ENCODE results near the gene UFD1. TPM values are rescaled to one million over a fixed set of nuclear protein-coding genes. Genes with fewer than 3 reads are reported as not detected.

UFD1 gene
- total and polyA plus RNA-seq, 9 of the 15 experiments (the other 6 are each of a cell fraction or from before 2014, with no cell fraction given) = 238 to 645 (median 363) TPM

- no peak overlapping the region for H2AFZ ChIP-seq (ENCODE audit: low read depth, low read length)
- no peak overlapping the region for H3K4me2 ChIP-seq (ENCODE audit: insufficient read depth, low read length)
- H4K20me1 ChIP-seq (replicated peaks; ENCODE audit: control insufficient read depth, insufficient read depth, low read length) = peaks cover 18% of the 10 kb centered on the region
- peak overlapping the region in 1 of 2 experiments; percentile 1; a peak in 1 of 4 replicates for H3K9ac ChIP-seq (ENCODE audit: insufficient read depth in 1 of 2, low read depth in 2 of 2, low read length in 2 of 2)
- H3K4me3 ChIP-seq = no peak overlapping the region
- H3K9me3 ChIP-seq (replicated peaks; ENCODE audit: control insufficient read depth, insufficient read depth, low read depth, low read length) = no peaks in the 10 kb centered on the region
- intact Hi-C loops (cut with micrococcal nuclease) = no loop called here
- in situ Hi-C loops (cut with MboI) = no loop called here
- no peaks in the 10 kb centered on the region for H3K9me1 ChIP-seq (ENCODE audit: control insufficient read depth, insufficient read depth, low read length)
- POLR2A ChIA-PET = interaction anchor here (0.6 to 2.8 kb wide), 8 partner anchors 8 to 565 kb away, joined by 3 to 22 read pairs (median 4); no protein-coding TSS in a partner anchor
- H3K27ac ChIP-seq (ENCODE audit: extremely low read depth, low read depth, low read length) = no peak overlapping the region
- WGBS (ENCODE audit: insufficient coverage, low coverage, missing lambda C conversion rate) = 89% methylated on average over 9 of the region's 9 CpGs
- no TSS peak for BruUV-seq (replicated peaks)
- H3K4me1 ChIP-seq (replicated peaks in 1 of 2; ENCODE audit: control insufficient read depth in 2 of 2, insufficient read depth in 2 of 2, low read length in 2 of 2) = peaks cover 0 to 48% of the 10 kb centered on the region in 2 experiments; a peak in 3 of 5 replicates
- ATAC-seq (peak; percentile 1), FAIRE-seq (no peak), DNase-seq (ENCODE audit: extremely low read depth in 1 of 4, low spot score in 3 of 4) (peak in 2 of 4 experiments; percentile 52 to 63)
- CTCF ChIA-PET (ENCODE audit: low intra/inter-chr PET ratio) = no interaction called here
- H3K36me3 ChIP-seq (ENCODE audit: control insufficient read depth, insufficient read depth, low read length) = peaks cover 49% of the 10 kb centered on the region; the same call in 2 of the 3 replicates
- peaks cover 13 to 17% of the 10 kb centered on the region in 2 experiments; a peak in 4 of 5 replicates for H3K27me3 ChIP-seq (ENCODE audit: control insufficient read depth in 2 of 2, insufficient read depth in 2 of 2, low read length in 2 of 2)
- H3K79me2 ChIP-seq (ENCODE audit: control insufficient read depth, insufficient read depth, low read length) = no peaks in the 10 kb centered on the region
- TF ChIP-seq PREB (CRISPR knock-in tag; IDR thresholded peaks at IDR 0.05) (no peak), ZNF146 (CRISPR knock-in tag; IDR thresholded peaks at IDR 0.05; ENCODE audit: unreplicated experiment) (peak; percentile 23), ZNF217 (CRISPR knock-in tag; IDR thresholded peaks at IDR 0.05) (no peak), BRD9 (IDR thresholded peaks at IDR 0.05; ENCODE audit: low read depth, partially characterized antibody) (no peak), ZNF589 (CRISPR knock-in tag; IDR thresholded peaks at IDR 0.05; ENCODE audit: low read depth) (no peak), MXI1 (IDR thresholded peaks at IDR 0.05; ENCODE audit: low read depth, low read length) (no peak), ZNF668 (CRISPR knock-in tag; IDR thresholded peaks at IDR 0.05) (no peak), POLR2AphosphoS2 (IDR thresholded peaks at IDR 0.05; ENCODE audit: low read length) (peak; percentile 15; the same call in 1 of the 2 replicates), ZKSCAN8 (CRISPR knock-in tag; IDR thresholded peaks at IDR 0.05) (no peak), PCBP2 (IDR thresholded peaks at IDR 0.05; ENCODE audit: low read depth, low read length, poor library complexity, severe bottlenecking) (no peak), HNRNPUL1 (IDR thresholded peaks at IDR 0.05; ENCODE audit: low read length) (0 out of 2 replicates have a peak, but pooled peaks have one; percentile 76), ZFPM2 (CRISPR knock-in tag; IDR thresholded peaks at IDR 0.05) (no peak), DDX20 (tag; IDR thresholded peaks at IDR 0.05; ENCODE audit: low read depth) (no peak), ELF1 (tag; IDR thresholded peaks at IDR 0.05) (no peak), SNRNP70 (optimal IDR thresholded peaks at IDR 0.05; ENCODE audit: low read depth, low read length) (no peak), FOSL1 (tag; conservative IDR thresholded peaks at IDR 0.05) (no peak), EHMT2 (IDR thresholded peaks at IDR 0.05) (no peak), ARID3B (CRISPR knock-in tag; IDR thresholded peaks at IDR 0.05; ENCODE audit: borderline replicate concordance) (no peak), RBBP5 (IDR thresholded peaks at IDR 0.05; ENCODE audit: borderline replicate concordance, insufficient read depth, low read length, poor library complexity, severe bottlenecking) (peak; percentile 11), ELF2 (CRISPR knock-in tag; IDR thresholded peaks at IDR 0.05) (no peak), SMARCA5 (IDR thresholded peaks at IDR 0.05) (no peak), RBM34 (IDR thresholded peaks at IDR 0.05; ENCODE audit: borderline replicate concordance, insufficient read depth, low read length) (no peak), TBP (optimal IDR thresholded peaks at IDR 0.05; ENCODE audit: low read depth, low read length) (no peak), LARP7 (IDR thresholded peaks at IDR 0.05) (no peak)
Measured at GRCh38 chr22:19522881-19523239, 43.9 kb upstream of the UFD1 start.
